IMR-90 (cell line): Measurements from ENCODE around the gene USP53.

ENCODE experiments used
- CHD1 ChIP-seq: IDR thresholded peaks from 2 replicates; pipeline ENCODE4 v1.6.1; 2012; ENCODE audit warnings: low read depth, low read length, improper control_type of control experiment
- CTCF ChIP-seq: conservative IDR thresholded peaks from 2 replicates; pipeline ENCODE4 v1.5.1; 2012; ENCODE audit warnings: mild to moderate bottlenecking, low read depth, low read length, improper control_type of control experiment
- FOS ChIP-seq: fragments of 150-350 bp; IDR thresholded peaks from 2 replicates; pipeline ENCODE4 v1.6.1; 2016; ENCODE audit warnings: low read depth, low read length
- MAFK ChIP-seq: IDR thresholded peaks from 2 replicates; pipeline ENCODE4 v1.6.1; 2012; ENCODE audit warnings: low read depth, low read length, improper control_type of control experiment
- MXI1 ChIP-seq: IDR thresholded peaks from 2 replicates; pipeline ENCODE4 v1.6.1; 2012; ENCODE audit warnings: low read depth, mild to moderate bottlenecking, low read length, moderate library complexity, borderline replicate concordance
- NFE2L2 ChIP-seq: fragments of 150-350 bp; IDR thresholded peaks from 2 replicates; pipeline ENCODE4 v1.6.1; 2016; ENCODE audit warnings: low read depth, mild to moderate bottlenecking, low read length
- POLR2A ChIP-seq: IDR thresholded peaks from 2 replicates; pipeline ENCODE4 v1.6.1; 2012; ENCODE audit warnings: mild to moderate bottlenecking, low read depth, low read length
- RAD21 ChIP-seq: IDR thresholded peaks from 2 replicates; pipeline ENCODE4 v1.6.1; 2012; ENCODE audit warnings: low read length, improper control_type of control experiment

GRCh38 chr4:119231491-119231890 is 19.0 kb downstream of the USP53 start:
- TF ChIP-seq CTCF: no peak
- TF ChIP-seq POLR2A: no peak
- TF ChIP-seq NFE2L2: no peak
- TF ChIP-seq FOS: no peak
- no peak for TF ChIP-seq RAD21
- TF ChIP-seq MXI1: no peak
- no peak for TF ChIP-seq CHD1
- TF ChIP-seq MAFK: no peak
